ENCODE measurements around the gene LIPJ. TPM values are rescaled to one million over a fixed set of nuclear protein-coding genes. Genes with fewer than 3 reads are reported as not detected.

The LIPJ gene
- total RNA-seq, 1 experiment from 2014 or later, result 0.09 TPM

- TF ChIP-seq ZNF281 (CRISPR knock-in tag; IDR thresholded peaks at IDR 0.05) (no peak), ZNF121 (CRISPR knock-in tag; IDR thresholded peaks at IDR 0.05) (no peak)
- TF ChIP-seq, protein P1, sequence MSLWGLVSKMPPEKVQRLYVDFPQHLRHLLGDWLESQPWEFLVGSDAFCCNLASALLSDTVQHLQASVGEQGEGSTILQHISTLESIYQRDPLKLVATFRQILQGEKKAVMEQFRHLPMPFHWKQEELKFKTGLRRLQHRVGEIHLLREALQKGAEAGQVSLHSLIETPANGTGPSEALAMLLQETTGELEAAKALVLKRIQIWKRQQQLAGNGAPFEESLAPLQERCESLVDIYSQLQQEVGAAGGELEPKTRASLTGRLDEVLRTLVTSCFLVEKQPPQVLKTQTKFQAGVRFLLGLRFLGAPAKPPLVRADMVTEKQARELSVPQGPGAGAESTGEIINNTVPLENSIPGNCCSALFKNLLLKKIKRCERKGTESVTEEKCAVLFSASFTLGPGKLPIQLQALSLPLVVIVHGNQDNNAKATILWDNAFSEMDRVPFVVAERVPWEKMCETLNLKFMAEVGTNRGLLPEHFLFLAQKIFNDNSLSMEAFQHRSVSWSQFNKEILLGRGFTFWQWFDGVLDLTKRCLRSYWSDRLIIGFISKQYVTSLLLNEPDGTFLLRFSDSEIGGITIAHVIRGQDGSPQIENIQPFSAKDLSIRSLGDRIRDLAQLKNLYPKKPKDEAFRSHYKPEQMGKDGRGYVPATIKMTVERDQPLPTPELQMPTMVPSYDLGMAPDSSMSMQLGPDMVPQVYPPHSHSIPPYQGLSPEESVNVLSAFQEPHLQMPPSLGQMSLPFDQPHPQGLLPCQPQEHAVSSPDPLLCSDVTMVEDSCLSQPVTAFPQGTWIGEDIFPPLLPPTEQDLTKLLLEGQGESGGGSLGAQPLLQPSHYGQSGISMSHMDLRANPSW (CRISPR knock-in tag; conservative IDR thresholded peaks at IDR 0.05; ENCODE audit: low read depth), result no peak
Measured at GRCh38 chr10:88557256-88557655, 29.3 kb upstream of the LIPJ start (continued).

- ChIA-PET POLR2A (no interaction called here), CTCF (no interaction called here)
- ATAC-seq (no peak), DNase-seq (ENCODE audit: low spot score) (no peak)
- Mint-ChIP-seq H3K27ac (no peak overlapping the region), H3K4me3 (no peak overlapping the region), H3K4me1 (peaks cover 5% of the 10 kb centered on the region; the same call in 1 of the 2 replicates), H3K9me3 (peaks cover 4% of the 10 kb centered on the region), H3K27me3 (ENCODE audit: low read depth) (no peaks in the 10 kb centered on the region; the same call in 1 of the 2 replicates), H3K36me3 (no peaks in the 10 kb centered on the region)
- TF ChIP-seq ZBTB43 (CRISPR knock-in tag; IDR thresholded peaks at IDR 0.05) (no peak), USF2 (CRISPR knock-in tag; IDR thresholded peaks at IDR 0.05) (no peak), E2F4 (CRISPR knock-in tag; IDR thresholded peaks at IDR 0.05; ENCODE audit: borderline replicate concordance, low read depth) (no peak)
Measured at GRCh38 chr10:88557658-88558057, 28.9 kb upstream of the LIPJ start.

GRCh38 chr10:88562152-88562551 lies 24.4 kb upstream of the LIPJ start:
- Mint-ChIP-seq H3K27me3 (ENCODE audit: low read depth) (no peaks in the 10 kb centered on the region; the same call in 1 of the 2 replicates), H3K4me1 (no peaks in the 10 kb centered on the region), H3K9me3 (peaks cover 4% of the 10 kb centered on the region), H3K36me3 (no peaks in the 10 kb centered on the region), H3K27ac (no peak overlapping the region), H3K4me3 (no peak overlapping the region)
- ATAC-seq (no peak), DNase-seq (ENCODE audit: low spot score) (no peak)
- ChIA-PET CTCF (interaction anchor here (1.7 kb wide), 1 partner anchor 166 kb away, joined by 4 read pairs; no protein-coding TSS in a partner anchor), POLR2A (no interaction called here)
- no peak for TF ChIP-seq ZNF219 (CRISPR knock-in tag; IDR thresholded peaks at IDR 0.05; ENCODE audit: borderline replicate concordance)
- no peak for TF ChIP-seq TP53 (CRISPR knock-in tag; IDR thresholded peaks at IDR 0.05)
- no peak for TF ChIP-seq OVOL2 (CRISPR knock-in tag; IDR thresholded peaks at IDR 0.05; ENCODE audit: borderline replicate concordance)
- no peak for TF ChIP-seq ZNF263 (CRISPR knock-in tag; IDR thresholded peaks at IDR 0.05; ENCODE audit: low read depth)
- TF ChIP-seq ATF2 (CRISPR knock-in tag; IDR thresholded peaks at IDR 0.05; ENCODE audit: borderline replicate concordance, low read depth), result no peak
- TF ChIP-seq, protein P2, sequence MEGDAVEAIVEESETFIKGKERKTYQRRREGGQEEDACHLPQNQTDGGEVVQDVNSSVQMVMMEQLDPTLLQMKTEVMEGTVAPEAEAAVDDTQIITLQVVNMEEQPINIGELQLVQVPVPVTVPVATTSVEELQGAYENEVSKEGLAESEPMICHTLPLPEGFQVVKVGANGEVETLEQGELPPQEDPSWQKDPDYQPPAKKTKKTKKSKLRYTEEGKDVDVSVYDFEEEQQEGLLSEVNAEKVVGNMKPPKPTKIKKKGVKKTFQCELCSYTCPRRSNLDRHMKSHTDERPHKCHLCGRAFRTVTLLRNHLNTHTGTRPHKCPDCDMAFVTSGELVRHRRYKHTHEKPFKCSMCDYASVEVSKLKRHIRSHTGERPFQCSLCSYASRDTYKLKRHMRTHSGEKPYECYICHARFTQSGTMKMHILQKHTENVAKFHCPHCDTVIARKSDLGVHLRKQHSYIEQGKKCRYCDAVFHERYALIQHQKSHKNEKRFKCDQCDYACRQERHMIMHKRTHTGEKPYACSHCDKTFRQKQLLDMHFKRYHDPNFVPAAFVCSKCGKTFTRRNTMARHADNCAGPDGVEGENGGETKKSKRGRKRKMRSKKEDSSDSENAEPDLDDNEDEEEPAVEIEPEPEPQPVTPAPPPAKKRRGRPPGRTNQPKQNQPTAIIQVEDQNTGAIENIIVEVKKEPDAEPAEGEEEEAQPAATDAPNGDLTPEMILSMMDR (IDR thresholded peaks at IDR 0.05), result no peak
